GM08714 (cell line): ENCODE measurements around the gene ATRIP.

Experiments used
- H3K4me3 ChIP-seq: fragments of 200-500 bp; sonication (Bioruptor generic); 2 replicates; pipeline ENCODE4 v1.5.1; 2014; ENCODE audit warnings: mild to moderate bottlenecking, low read length, inconsistent platforms
- ZNF274 ChIP-seq: IDR thresholded peaks from 2 replicates; pipeline ENCODE4 v1.6.1; 2012; ENCODE audit warnings: mild to moderate bottlenecking, low read depth, low read length

ATRIP gene

DNA sequence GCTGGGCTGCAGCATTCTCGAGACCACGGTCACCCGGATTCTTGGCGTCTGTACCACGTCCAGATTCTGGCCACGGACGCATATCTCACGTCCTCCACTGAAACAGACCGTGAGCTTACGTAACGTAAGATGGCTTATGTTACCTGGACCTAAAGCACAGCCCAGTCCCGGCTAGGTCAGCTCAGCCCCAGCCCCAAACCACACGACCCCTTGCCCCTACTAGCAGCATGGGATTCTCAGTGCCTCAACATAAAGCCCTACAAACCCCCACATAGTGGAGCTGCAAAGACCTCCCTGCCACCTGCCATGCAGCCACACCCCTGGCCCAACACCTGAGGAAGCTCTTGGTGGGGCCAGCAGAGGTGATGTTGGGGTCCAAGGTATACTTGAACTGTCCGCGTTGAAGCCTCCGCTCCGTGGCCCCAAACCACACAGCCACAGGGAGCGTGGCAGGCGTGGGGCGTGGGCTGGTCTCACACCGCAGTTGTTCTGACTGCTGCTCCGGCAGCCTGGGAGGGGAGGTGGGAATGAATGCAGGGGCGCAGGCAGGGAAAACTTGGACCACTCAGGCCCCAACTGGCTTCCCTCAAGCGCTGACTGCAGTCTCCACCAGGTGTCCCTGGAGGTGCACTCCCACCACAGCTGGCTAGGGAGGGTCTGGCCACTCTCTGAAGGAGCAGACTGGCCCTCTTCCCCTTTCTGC is 31.1 kb upstream of the ATRIP start:
- no peak overlapping the region for H3K4me3 ChIP-seq
- TF ChIP-seq ZNF274 = no peak

DNA sequence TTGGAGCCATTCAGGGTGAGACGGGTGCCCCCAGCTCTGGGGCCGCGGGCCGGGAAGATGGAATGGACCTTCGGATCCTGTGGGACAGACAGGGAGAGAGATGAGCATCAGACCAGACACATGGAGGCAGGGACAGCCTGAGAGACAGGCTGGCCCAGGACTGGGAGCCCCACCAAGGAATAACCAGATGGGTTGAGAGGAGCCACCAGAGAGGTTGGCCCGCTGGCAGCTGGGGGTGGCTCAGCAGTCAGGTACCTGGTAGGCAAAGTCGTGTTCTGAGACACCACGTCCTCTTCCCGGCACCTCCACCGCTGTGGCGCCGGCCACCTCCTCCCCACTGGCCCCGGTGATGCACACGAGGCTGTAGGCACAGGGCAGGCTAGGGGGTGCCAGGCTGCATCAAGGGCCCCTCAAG is 30.4 kb upstream of the ATRIP start:
- H3K4me3 ChIP-seq = no peak overlapping the region
- no peak for TF ChIP-seq ZNF274

DNA sequence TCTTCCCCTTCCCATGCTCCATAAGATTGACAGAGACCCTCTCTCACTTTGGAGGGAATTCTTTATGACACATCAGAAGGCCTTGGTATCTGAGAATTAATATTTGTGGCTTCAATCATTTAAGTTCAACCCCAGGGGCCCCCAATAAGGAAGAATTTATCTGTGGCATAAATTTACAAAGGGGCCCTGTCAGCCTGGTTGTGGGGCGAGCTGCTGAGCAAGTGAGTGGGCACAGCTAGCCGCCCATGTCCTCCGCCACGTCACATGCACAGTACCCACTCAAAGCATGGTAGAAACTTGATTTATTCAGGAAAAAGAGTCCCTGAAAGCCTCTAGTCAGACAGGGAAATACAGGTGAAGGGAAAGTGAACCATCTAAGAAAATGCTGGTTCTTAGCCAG is 30.0 kb upstream of the ATRIP start:
- H3K4me3 ChIP-seq = no peak overlapping the region
- no peak for TF ChIP-seq ZNF274

- H3K4me3 ChIP-seq = no peak overlapping the region
- no peak for TF ChIP-seq ZNF274
These were observed 28.9 kb upstream of the ATRIP start for GRCh38 chr3:48417529-48418108.

GRCh38 chr3:48418140-48418539 is 28.4 kb upstream of the ATRIP start:
- no peak overlapping the region for H3K4me3 ChIP-seq
- no peak for TF ChIP-seq ZNF274

GRCh38 chr3:48418651-48419050 is 27.9 kb upstream of the ATRIP start:
- no peak overlapping the region for H3K4me3 ChIP-seq
- no peak for TF ChIP-seq ZNF274

DNA sequence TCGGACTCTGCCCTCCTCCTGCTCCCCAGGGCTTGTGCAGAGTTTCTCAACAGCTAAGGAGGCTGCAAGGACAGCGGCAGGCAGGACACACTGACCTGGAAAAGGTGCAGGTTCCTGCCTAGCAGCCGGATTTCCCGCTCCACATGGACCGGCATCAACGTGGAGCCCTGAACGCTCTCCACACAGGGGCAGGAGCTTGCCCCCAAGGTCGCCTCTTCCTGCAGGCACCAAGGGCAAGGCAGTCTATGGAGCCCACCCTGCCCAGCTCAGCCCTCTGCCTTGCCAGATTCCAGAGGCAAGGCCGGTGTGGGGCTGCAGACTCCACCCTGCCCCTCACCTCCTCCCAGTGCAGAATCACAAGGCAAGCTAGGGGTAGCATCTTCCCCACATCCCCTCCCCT is 27.4 kb upstream of the ATRIP start:
- H3K4me3 ChIP-seq = no peak overlapping the region
- no peak for TF ChIP-seq ZNF274

DNA sequence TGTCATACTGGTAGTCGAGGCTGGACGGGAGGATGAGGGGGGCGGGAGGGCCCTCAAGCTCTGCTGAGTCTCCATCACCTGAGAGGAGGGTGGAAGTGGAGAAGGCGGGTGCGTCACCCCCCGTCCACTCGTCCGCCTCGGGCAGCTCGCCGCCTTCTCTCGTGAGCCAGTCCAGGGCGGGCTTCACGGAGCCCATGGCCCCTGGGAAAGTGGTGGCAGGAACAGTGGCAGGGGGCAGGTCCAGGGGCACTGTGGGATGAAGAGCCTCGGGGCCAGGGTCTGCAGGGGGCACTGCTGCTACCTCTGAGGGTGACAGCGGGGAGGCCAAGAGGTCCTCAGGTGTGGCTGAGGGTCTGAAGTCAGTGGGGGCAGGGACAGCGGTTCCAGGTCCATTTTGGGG is 26.9 kb upstream of the ATRIP start:
- TF ChIP-seq ZNF274 = no peak
- H3K4me3 ChIP-seq = no peak overlapping the region

DNA sequence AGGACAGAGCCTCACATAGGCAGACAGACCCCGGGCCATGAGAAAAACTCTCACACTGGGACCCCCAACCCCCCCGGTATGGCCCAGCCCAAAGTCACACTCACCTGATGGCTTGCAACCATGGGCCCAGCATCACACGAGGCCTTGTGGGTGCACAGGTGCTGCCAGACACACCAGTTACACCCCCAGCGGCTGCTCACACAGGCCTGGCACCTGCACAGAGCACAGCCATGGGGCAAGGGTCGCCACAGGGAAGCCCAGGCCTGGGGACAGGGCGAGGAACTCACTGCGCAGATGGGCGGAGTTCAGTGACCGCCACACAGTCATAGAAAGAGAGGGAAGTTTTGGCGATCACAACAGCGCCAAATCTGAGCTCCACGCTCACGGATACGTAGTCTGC is 26.0 kb upstream of the ATRIP start:
- no peak overlapping the region for H3K4me3 ChIP-seq
- TF ChIP-seq ZNF274 = no peak

- no peak overlapping the region for H3K4me3 ChIP-seq
- no peak for TF ChIP-seq ZNF274
These were observed 24.3 kb upstream of the ATRIP start for GRCh38 chr3:48422272-48422671.

DNA sequence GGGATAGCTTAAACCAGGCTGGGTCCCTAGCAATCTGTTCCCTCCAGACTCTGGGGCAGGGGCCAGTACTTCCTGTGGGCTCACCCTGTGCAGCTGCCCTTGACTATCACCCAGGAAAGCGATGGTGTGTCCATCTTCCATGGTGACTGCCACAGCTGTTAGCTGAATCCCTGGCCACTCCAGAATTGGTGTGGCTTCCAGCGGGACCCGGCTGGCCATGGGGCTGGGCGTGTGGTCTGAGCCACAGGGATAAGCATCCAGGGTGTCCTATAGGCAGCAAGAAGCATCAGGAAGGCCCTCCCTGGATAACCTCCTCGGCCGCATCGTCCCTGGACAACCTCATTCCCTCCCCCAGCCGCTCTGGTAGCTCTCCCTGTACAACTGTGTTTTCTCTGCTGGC is 23.9 kb upstream of the ATRIP start:
- TF ChIP-seq ZNF274 = no peak
- H3K4me3 ChIP-seq = no peak overlapping the region

DNA sequence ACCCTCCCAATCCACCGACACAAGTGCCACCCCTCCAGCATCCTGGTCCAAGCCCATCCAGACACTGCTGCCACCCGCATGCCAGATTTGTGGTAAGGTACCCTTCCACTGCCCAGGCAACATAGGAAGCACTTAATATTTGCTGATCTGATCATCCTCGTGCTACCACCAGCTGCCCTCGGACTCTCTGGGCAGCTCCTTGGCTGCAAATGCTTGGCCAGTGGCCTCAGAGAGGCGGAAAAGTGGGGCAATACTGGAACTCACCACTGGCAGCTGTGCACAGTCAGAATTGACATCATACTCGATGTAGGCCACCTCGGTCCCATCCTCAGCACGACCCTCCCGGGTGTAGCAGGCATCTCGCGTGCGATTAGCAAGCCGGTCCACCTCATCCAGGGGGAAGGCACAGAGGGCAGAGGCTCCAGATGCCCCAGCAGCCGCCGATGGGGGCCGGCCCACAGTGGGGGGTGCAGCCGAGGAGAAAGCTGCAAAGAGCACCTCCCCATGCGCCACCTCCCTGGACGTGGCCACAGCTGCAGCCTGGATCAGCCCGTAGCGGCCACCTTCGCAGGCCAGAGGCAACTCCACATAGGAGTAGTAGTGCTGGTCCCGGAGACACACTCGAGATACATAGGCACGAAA is 23.2 kb upstream of the ATRIP start:
- no peak overlapping the region for H3K4me3 ChIP-seq
- TF ChIP-seq ZNF274 = no peak

- H3K4me3 ChIP-seq = no peak overlapping the region
- no peak for TF ChIP-seq ZNF274
These were observed 22.4 kb upstream of the ATRIP start for GRCh38 chr3:48423883-48424695.

GRCh38 chr3:48425281-48425812 is 21.2 kb upstream of the ATRIP start:
- H3K4me3 ChIP-seq = no peak overlapping the region
- TF ChIP-seq ZNF274 = no peak
